Liver (tissue), 9 donors: ENCODE measurements around the gene KRCC1. TPM values are rescaled to one million over a fixed set of nuclear protein-coding genes. Genes with fewer than 3 reads are reported as not detected.

ENCODE experiments used
- DNase-seq: peaks from one replicate; pipeline ENCODE4 v3.0.0-alpha.2; 2017; ENCODE audit warnings: low spot score
- H3K27ac ChIP-seq, 2 donors: one replicate each; pipeline ENCODE4 v1.7.0; 2013; ENCODE audit warnings: inconsistent platforms in 2 of 2, low read length in 2 of 2, control low read depth in 1 of 2, low read depth in 1 of 2, mild to moderate bottlenecking in 1 of 2
- H3K27me3 ChIP-seq, 4 donors: one replicate each; pipeline versions ENCODE4 v1.6.1 to v1.7.0; 2013; ENCODE audit warnings: low read length in 3 of 4, inconsistent platforms in 1 of 4, mild to moderate bottlenecking in 1 of 4, moderate library complexity in 1 of 4; ENCODE audit not compliant: control insufficient read depth in 4 of 4, insufficient read depth in 4 of 4
- H3K36me3 ChIP-seq, 4 donors: one replicate each; pipeline versions ENCODE4 v1.6.1 to v1.7.0; 2013; ENCODE audit warnings: low read length in 3 of 4, mild to moderate bottlenecking in 3 of 4, low read depth in 1 of 4, moderate library complexity in 1 of 4; ENCODE audit not compliant: control insufficient read depth in 4 of 4, insufficient read depth in 3 of 4
- H3K4me1 ChIP-seq, 4 donors: one replicate each; pipeline versions ENCODE4 v1.6.1 to v1.7.0; 2013; ENCODE audit warnings: low read length in 3 of 4, mild to moderate bottlenecking in 3 of 4, moderate library complexity in 1 of 4; ENCODE audit not compliant: control insufficient read depth in 4 of 4, insufficient read depth in 4 of 4
- H3K4me3 ChIP-seq, 3 donors: one replicate each; pipeline versions ENCODE4 v1.6.1 to v1.7.0; 2013; ENCODE audit warnings: low read length in 3 of 3, control low read depth in 1 of 3, low read depth in 1 of 3, mild to moderate bottlenecking in 1 of 3
- H3K9ac ChIP-seq, 2 donors: one replicate each; pipeline ENCODE4 v1.7.0; 2013; ENCODE audit warnings: low read length in 2 of 2, mild to moderate bottlenecking in 2 of 2, moderate library complexity in 2 of 2, control low read depth in 1 of 2, low read depth in 1 of 2
- H3K9me3 ChIP-seq, 4 donors: one replicate each; pipeline versions ENCODE4 v1.6.1 to v1.7.0; 2013; ENCODE audit warnings: low read length in 3 of 4; ENCODE audit not compliant: control insufficient read depth in 4 of 4
- ATF3 ChIP-seq: IDR thresholded peaks from 2 replicates; pipeline ENCODE4 v1.6.1; 2016; ENCODE audit warnings: antibody characterized with exemption
- CTCF ChIP-seq: fragments of 150-350 bp; IDR thresholded peaks from 2 replicates; pipeline ENCODE4 v1.5.1; 2017; ENCODE audit warnings: improper control_type of control experiment, low read depth, low read length; ENCODE audit not compliant: missing input control
- EGR1 ChIP-seq, 2 donors: IDR thresholded peaks; 2 replicates each; pipeline ENCODE4 v1.6.1; 2016 to 2018; ENCODE audit warnings: antibody characterized with exemption in 2 of 2, low read depth in 2 of 2
- FOXA2 ChIP-seq: IDR thresholded peaks from 2 replicates; pipeline ENCODE4 v1.6.1; 2016; ENCODE audit warnings: antibody characterized with exemption
- GABPA ChIP-seq, 2 donors: IDR thresholded peaks in 1 of 2; conservative IDR thresholded peaks in 1 of 2; 2 replicates each; pipeline ENCODE4 v1.6.1; 2016; ENCODE audit warnings: antibody characterized with exemption in 2 of 2, mild to moderate bottlenecking in 1 of 2, moderate library complexity in 1 of 2
- HNF4G ChIP-seq: IDR thresholded peaks from 2 replicates; pipeline ENCODE4 v1.6.1; 2016; ENCODE audit warnings: antibody characterized with exemption
- JUND ChIP-seq, 2 donors: IDR thresholded peaks; 2 replicates each; pipeline ENCODE4 v1.6.1; 2016; ENCODE audit warnings: antibody characterized with exemption in 2 of 2
- MAX ChIP-seq: IDR thresholded peaks from 2 replicates; pipeline ENCODE4 v1.6.1; 2016; ENCODE audit warnings: antibody characterized with exemption
- NR2F2 ChIP-seq: IDR thresholded peaks from 2 replicates; pipeline ENCODE4 v1.6.1; 2016; ENCODE audit warnings: antibody characterized with exemption
- RAD21 ChIP-seq, 2 donors: IDR thresholded peaks; 2 replicates each; pipeline ENCODE4 v1.6.1; 2016; ENCODE audit warnings: antibody characterized with exemption in 2 of 2, mild to moderate bottlenecking in 2 of 2
- REST ChIP-seq: IDR thresholded peaks from 2 replicates; pipeline ENCODE4 v1.6.1; 2016; ENCODE audit warnings: antibody characterized with exemption, mild to moderate bottlenecking
- SP1 ChIP-seq: IDR thresholded peaks from 2 replicates; pipeline ENCODE4 v1.6.1; 2018; ENCODE audit warnings: antibody characterized with exemption, mild to moderate bottlenecking
- TAF1 ChIP-seq: conservative IDR thresholded peaks from 2 replicates; pipeline ENCODE4 v1.6.1; 2016; ENCODE audit warnings: antibody characterized with exemption, mild to moderate bottlenecking
- YY1 ChIP-seq: IDR thresholded peaks from 2 replicates; pipeline ENCODE4 v1.6.1; 2016; ENCODE audit warnings: antibody characterized with exemption, mild to moderate bottlenecking
- WGBS: extraction: QIAGEN DNeasy Blood & Tissue Kit; methylation state at CpG from one replicate; pipeline ENCODE4 v1.1.7; 2013; 5-methylcytosine and 5-hydroxymethylcytosine counted together
- polyA plus RNA-seq, 2 donors: library from polyadenylated mRNA; stranded (reverse) in 1 of 2; unstranded in 1 of 2; fragments of 200-250 nt in 1 of 2; fragments of >200 nt in 1 of 2; fragmentation: Nextera tagmentation in 1 of 2; extraction: Ambion mirVana in 1 of 2; gene quantifications; one replicate each; pipeline versions ENCODE4 v1.2.1 to v1.2.3, GENCODE V29; 2013 to 2015
- total RNA-seq, 2 donors: library from RNA; depleted of rRNA; stranded (reverse); fragments of >200 nt; gene quantifications; one replicate each; pipeline ENCODE4 v1.2.3, GENCODE V29; 2014
- donor health status: healthy.
- donor health status: healthy.
- donor health status: healthy.
- donor health status: healthy.
- donor health status: healthy.

Gene KRCC1
- total and polyA plus RNA-seq, 4 donors: 7.0 to 14.8 (median 11.5) TPM

GRCh38 chr2:88087073-88087472 lies 31.5 kb upstream of the KRCC1 start:
- H3K9ac ChIP-seq: no peak overlapping the region
- TF ChIP-seq REST: no peak
- TF ChIP-seq FOXA2: no peak
- no peak for TF ChIP-seq RAD21 (IDR thresholded peaks at IDR 0.05)
- no peak for TF ChIP-seq GABPA (IDR thresholded peaks at IDR 0.05 in 1 of 2, conservative IDR thresholded peaks at IDR 0.05 in 1 of 2)
- TF ChIP-seq ATF3: no peak
- TF ChIP-seq JUND (IDR thresholded peaks at IDR 0.05): no peak
- no peak for TF ChIP-seq SP1
- no peak for TF ChIP-seq NR2F2
- TF ChIP-seq CTCF: no peak
- TF ChIP-seq HNF4G: no peak
- no peak for TF ChIP-seq TAF1
- TF ChIP-seq EGR1 (IDR thresholded peaks at IDR 0.05; ENCODE audit: low read depth in 2 of 2): no peak
- TF ChIP-seq MAX: no peak
- no peak for DNase-seq
- no peaks in the 10 kb centered on the region for H3K36me3 ChIP-seq
- H3K27me3 ChIP-seq: no peaks in the 10 kb centered on the region
- H3K27ac ChIP-seq: no peak overlapping the region
- H3K4me3 ChIP-seq: no peak overlapping the region
- 95% methylated on average over 2 of the region's 2 CpGs for WGBS
- H3K9me3 ChIP-seq: no peaks in the 10 kb centered on the region
- no peaks in the 10 kb centered on the region for H3K4me1 ChIP-seq

- H3K36me3 ChIP-seq: no peaks in the 10 kb centered on the region
- no peak overlapping the region for H3K4me3 ChIP-seq
- H3K9me3 ChIP-seq: no peaks in the 10 kb centered on the region
- TF ChIP-seq EGR1 (IDR thresholded peaks at IDR 0.05; ENCODE audit: low read depth in 2 of 2) (no peak), MAX (no peak)
- DNase-seq: no peak
- no peak overlapping the region for H3K27ac ChIP-seq
- no peaks in the 10 kb centered on the region for H3K4me1 ChIP-seq
- H3K27me3 ChIP-seq: no peaks in the 10 kb centered on the region
- H3K9ac ChIP-seq: no peak overlapping the region
- 89% methylated on average over 9 of the region's 9 CpGs for WGBS
Observed at GRCh38 chr2:88086401-88086800, 30.8 kb upstream of the KRCC1 start.

GRCh38 chr2:88085602-88086001 lies 30.0 kb upstream of the KRCC1 start:
- 92% methylated on average over 5 of the region's 5 CpGs for WGBS
- Histone ChIP-seq H3K36me3 (no peaks in the 10 kb centered on the region), H3K9ac (no peak overlapping the region), H3K9me3 (no peaks in the 10 kb centered on the region), H3K4me1 (no peaks in the 10 kb centered on the region), H3K27me3 (no peaks in the 10 kb centered on the region), H3K27ac (no peak overlapping the region), H3K4me3 (no peak overlapping the region)
- DNase-seq: no peak
- no peak for TF ChIP-seq MAX
- TF ChIP-seq SP1: no peak
- TF ChIP-seq HNF4G: no peak
- no peak for TF ChIP-seq REST
- TF ChIP-seq CTCF: no peak
- TF ChIP-seq YY1: no peak
